COLO668 (cell line): ENCODE results near the gene DCAF12.
A peak's percentile ranks its signal among the peaks of the same experiment; 100 is the strongest.
"Not testable (repeated sequence)": the region's sequence is repeated elsewhere in the genome, so short reads cannot be mapped to it uniquely, and the experiment has no call there.

ENCODE experiments used
- DNase-seq: peaks from one replicate; lab custom pipeline; 2025; ENCODE audit not compliant: unreplicated experiment; lab: John Stamatoyannopoulos, UW

Gene DCAF12

DNA sequence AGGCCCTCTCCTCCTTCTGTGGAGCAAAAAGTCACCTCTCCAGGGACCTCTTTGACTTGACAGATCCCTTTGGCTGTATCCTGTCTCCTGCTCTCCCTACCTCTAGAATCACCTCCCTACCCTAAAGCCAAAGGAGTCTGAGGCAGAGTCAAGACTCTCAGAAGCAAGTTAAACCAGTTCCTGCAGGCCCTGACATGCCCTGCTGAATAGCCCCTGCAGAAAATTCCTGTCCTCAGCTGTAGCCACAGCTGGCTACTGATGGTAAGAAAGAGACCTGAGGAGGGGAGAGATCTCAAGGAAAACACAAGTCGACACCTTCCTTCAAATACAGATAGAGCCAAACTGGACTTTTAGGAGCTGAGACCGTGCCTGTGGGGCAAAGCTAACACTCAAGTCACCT is 54.1 kb downstream of the DCAF12 start:
- DNase-seq: peak; percentile 12

GRCh38 chr9:34070606-34071324 is 55.7 kb downstream of the DCAF12 start:
- DNase-seq: no peak

DNA sequence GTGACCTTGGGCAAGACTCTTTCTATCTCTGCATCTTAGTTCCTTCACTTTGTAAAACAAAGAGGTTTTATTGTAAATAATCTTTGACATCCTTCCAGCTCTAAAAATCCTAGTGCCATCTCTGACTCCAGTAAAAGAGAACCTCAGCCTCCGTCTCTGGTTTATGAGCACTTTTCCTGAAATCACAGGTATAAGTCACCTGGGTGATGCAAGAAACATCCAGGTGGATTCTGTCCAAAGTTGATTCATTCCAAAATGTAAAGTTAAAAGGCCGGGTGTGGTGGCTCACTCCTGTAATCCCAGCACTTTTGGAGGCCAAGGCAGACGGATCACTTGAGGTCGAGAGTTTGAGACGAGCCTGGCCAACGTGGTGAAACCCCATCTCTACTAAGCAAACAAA is 56.7 kb downstream of the DCAF12 start:
- DNase-seq: no peak

DNA sequence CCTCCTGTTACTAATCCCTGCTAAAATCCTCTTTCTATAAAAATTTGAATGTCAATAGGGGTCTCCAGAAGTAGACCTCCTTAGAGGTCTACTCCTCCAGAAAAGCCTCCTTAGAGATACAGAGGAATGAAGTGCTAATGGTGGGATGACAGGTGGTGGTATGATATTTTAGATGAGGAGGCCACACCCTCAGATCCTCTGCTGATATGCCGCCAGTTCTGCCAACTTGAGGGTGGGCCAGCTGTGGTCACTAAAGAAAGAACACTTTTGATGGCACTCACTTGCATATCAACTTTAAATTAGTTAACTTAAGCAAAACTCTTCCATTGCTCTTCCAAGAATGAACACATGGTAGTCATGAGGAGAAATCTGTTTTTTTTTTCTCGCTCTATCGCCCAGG is 61.0 kb downstream of the DCAF12 start:
- no peak for DNase-seq

GRCh38 chr9:34059954-34060353 is 66.5 kb downstream of the DCAF12 start:
- DNase-seq: no peak

- no peak for DNase-seq
These were observed 67.2 kb downstream of the DCAF12 start for GRCh38 chr9:34059281-34059680.

- DNase-seq: no peak
These were observed 76.7 kb downstream of the DCAF12 start for GRCh38 chr9:34049630-34050384.

- DNase-seq: peak; percentile 98
These were observed 77.5 kb downstream of the DCAF12 start, which contains the start of gene UBAP2 for GRCh38 chr9:34048727-34049629. Gene UBAP2, minus strand, starts transcription at chr9:34048887. Its CDS starts 31,739 bp downstream, at chr9:34017148.

DNA sequence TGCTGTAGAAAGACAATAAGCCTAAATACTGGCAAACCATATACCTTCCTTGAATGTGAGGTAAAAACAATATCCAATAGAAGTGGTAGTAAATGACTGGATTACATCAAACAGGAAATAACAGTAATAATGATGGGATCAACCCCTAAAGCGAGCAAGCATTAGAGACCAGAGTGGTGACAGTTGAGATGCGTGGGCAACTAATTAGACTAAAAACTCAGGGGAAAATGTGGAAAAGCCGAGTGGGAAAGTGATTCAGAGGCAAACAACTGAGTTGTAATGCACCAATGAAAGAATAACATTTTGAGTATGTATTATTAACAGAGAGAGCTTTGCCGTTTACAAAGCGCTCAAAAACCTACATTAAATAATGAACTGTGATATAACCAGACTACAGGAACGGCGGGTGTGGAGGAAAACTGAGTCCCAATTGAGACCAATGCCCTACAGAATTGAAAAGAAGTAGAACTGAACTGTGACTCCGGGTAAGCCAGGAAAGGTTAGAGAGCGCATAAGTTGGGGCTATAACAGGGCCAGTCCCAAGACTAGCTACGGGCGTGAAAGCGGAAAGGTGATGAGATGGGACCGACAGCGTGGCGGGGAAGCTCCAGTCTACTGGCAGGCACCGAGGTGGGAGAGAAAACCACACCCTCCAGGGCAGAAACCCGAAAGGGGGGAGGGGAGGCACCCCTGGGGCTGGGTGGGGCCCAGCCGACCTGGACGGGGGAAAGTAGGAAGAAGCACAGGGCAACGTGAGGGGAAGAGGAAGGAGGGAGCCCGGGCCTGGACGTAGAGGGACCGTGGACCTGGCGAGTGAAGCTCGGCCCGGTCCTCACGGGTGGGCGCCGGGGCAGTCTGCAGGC is 78.4 kb downstream of the DCAF12 start:
- peak; percentile 62 for DNase-seq

DNA sequence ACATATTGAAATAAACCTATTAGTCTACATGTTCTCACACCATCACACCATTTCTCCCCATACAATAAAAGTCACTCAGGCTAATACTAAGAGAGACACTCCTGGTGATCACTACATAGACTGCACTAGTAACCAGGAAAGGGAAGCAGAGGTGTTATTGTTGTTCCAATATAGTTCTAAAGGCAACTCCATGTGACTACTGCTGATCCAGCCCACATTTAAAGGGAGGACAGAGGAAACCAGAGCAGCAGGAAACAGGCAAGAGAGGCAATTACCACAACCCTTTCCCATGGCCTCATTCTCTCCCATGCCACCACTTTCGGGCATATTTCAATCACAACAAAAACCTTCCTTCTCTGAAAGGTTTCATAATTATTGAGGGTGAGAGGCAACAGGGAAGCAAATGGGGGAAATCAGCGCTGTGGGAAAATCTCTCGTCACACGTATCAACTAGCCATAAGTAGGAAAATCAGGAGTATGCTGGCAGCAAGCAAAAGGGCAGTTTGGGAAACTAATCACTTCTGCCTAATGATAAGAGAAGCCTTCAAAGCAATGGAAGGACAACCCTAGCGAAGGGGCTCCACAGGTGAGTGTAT is 79.6 kb downstream of the DCAF12 start:
- no peak for DNase-seq

DNA sequence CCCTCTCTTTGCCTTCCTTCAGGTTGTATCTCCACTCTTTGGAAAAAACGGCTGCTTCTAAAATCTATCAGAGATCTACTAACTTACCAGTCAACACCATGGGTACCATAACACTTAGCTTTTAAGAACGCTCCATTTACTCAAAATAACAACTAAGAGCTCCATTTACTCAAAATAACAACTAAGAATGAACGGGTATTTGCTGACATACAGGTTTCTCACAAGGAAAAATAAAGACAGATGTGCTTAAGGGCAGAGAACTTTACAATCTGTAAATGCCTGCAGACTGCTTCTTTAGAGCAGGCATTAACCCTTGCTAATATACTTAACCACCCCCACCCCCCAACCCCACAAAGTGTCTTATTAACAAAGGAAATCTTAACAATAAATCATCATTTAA is 80.6 kb downstream of the DCAF12 start:
- DNase-seq: no peak

DNA sequence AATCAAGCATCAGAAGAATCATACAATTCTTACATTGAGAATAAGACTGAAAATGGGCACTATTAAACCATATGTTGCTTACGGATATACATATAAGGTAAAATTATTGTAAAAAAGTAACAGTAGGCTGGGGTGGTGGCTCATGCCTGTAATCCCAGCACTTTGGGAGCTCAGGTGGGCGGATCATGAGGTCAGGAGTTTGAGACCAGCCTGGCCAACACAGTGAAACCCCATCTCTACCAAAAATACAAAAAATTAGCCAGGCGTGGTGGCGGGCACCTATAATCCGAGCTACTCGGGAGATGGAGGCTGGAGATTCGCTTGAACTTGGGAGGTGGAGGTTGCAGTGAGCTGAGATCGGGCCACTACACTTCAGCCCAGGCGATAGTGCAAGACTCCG is 84.4 kb downstream of the DCAF12 start:
- not testable (repeated sequence) for DNase-seq

DNA sequence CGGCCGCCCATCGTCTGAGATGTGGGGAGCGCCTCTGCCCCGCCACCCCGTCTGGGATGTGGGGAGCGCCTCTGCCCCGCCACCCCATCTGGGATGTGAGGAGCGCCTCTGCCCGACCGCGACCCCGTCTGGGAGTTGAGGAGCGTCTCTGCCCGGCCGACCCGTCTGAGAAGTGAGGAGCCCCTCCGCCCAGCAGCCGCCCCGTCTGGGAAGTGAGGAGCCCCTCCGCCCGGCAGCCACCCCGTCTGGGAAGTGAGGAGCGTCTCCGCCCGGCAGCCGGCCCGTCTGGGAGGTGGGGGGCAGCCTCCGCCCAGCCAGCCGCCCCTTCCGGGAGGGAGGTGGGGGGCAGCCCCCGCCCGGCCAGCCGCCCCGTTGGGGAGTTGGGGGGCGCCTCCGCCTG is 87.6 kb downstream of the DCAF12 start:
- DNase-seq: not testable (repeated sequence)

GRCh38 chr9:34037626-34038025 is 88.9 kb downstream of the DCAF12 start:
- DNase-seq: no peak

DNA sequence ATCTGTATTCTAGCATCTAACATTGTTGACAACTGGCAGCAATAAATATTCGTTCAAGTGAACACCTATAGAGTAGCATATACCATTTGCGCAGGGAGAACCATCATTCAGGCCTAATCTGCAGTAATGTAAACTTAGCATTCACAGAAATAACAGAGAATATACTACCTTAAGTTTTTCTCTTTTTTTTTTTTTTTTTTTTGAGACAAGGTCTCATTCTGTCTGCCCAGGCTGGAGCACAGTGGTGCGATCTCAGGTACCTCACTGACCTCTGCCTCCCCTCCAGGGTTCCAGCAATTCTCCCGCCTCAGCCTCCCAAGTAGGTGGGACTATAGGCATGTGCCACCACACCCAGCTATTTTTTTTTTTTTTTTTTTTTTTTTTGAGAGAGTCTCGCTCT is 89.9 kb downstream of the DCAF12 start:
- DNase-seq: no peak
